Non-pigmented ciliary epithelial cell (primary cell): ENCODE data around the gene LMF1.

Experiments
- DNase-seq: peaks from one replicate; pipeline ENCODE4 v3.0.0-alpha.2; 2010; ENCODE audit warnings: low read depth

Gene LMF1

DNA sequence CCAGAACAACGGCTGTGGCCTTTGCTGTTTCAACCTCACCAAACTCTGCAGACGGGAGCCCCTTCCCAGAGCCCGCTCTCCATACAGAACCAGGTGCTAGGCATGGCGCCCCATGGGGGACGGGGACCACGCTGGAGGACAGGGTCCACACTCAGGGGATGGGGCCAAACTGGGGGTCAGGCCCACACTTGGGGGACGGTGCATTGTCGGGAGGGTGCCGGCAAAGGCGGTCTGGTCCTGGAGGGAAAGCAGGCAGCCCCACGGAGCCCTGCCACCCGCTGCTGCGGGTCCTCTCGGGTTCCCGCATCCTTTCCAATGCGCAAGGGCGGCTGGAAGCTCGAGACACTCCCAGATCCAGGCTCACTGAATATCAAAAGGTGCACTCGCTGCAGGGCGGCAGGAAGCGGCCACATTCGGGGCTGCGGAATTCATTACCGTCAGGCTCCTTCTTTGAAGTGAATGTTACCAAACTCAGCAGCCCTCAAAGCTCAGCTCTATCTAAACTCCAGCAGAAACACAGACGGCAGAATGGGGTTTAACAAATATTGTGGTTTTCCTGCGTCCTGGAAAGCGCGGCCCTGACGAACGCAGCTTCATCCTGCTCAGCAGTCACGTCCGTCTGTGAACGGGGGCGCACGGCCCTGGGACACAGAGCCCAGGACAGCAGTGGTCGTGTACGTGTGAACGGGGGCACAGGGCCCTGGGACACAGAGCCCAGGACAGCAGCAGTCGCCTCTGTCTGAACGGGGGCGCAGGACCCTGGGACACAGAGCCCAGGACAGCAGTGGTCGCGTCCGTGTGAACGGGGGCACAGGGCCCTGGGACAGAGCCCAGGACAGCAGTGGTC, 41.3 kb downstream of the LMF1 start:
- DNase-seq, result no peak

DNA sequence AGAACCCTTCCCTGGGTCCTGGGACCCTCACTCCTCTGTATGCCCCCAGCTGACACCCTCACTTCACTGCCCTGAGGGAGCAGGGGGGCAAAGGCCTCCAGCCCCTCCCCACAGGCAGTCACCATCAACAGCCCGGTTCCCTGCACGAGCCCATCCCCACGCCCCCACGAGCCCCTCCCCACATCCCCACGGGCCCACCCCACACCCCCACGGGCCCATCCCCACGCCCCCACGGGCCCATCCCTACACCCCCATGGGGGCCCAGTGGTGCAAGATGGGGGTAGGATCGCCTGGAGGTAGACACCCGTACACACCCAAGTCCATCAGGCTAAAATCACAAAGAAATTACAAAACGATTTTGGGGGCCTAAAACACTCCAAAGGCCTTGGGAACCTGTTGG, 42.3 kb downstream of the LMF1 start:
- no peak for DNase-seq

DNA sequence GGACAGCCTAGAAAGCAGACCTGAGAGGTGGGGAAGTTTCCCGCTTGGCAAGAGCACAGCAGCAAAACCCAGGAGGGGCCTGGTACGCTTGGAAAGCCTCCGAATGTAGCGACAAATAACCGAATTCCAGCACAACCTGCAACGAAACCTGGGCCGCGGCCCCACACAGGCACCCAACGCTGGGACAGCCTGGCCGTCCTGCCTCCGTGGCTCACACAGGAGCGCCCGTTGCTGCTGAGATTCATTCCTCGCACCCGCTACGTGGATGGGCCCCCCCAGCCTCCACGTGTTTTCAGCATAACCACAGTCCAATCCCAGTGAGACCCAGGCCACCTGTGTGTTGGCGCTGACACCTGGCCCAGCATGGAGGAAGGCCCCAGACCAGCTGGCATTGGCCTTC, 42.9 kb downstream of the LMF1 start:
- DNase-seq, result no peak

DNA sequence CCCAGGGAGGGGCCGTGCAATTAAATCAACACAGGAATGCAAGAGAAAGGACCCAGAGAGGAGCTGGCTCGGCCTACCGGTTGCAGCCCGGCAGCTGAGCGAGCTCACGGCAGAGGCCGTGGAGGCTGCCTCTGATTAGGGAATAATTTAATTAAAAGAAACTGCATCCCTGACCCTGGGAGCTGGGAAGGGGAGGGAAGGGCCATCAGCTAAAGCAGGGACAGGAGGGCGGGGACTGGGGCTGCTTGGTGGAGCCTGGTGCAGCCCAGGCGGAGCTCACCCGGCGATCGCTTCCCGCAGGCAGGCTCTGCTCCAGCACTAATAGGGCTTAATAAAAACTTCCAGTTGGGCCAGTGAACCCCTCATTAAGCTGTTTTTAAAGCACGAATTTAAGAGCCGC, 43.4 kb downstream of the LMF1 start:
- no peak for DNase-seq

DNA sequence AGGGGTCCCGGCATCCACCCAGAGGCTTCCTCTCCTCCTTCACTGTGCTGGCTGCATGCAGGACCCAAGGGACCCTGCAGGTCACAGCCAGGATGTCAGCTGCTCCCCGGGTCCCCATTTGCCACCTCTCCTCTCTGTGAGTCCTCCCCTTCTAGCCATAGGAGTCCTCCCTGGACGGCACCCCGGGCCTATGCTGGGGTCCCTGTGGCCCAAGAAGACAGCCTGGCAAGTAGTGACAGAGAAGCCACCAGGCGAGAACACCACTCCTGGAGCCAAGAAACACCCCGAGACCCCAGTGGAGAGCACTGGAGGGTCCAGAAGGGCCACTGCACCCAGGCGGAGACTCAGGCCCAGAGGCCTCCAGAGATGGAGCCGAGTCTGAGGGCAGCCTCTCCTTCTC, 44.1 kb downstream of the LMF1 start:
- DNase-seq, result no peak

DNA sequence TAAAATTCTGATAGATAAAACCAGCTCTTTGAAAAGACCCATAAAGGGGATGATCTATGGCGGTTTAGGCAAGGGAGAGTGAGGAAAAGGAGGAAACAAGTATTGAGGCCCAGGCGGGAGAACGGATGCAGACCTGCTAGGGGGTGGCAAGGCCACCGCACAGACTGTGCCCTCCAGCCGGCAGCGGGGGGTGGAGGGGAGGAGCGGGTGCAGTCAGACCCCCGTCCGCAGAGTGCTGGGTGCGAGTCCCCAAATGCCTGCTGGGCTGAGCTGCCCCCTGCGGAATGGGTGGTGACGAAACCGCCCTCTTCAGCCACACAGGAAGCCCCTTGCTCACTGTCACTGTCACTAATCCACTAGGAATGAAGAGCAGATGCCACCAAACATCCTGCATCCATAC, 46.0 kb downstream of the LMF1 start:
- no peak for DNase-seq

DNA sequence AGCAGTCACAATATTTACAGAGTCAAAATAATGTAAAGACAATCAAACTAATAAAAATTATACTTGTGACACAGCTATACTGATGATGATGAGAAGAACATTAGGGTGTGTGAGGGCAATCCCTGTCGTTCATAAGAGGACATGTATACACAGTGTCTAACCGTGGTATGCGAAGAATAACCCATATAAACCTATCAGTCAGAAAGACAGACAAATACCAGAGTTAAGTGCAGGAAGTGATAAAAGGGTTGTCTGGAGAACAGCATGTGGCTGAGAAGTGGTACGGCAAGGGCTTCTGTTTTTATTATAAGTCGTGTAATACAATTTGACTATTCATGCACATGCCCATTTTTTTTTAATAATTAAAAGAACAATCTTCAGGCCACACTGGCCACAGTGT, 46.7 kb downstream of the LMF1 start:
- no peak for DNase-seq

DNA sequence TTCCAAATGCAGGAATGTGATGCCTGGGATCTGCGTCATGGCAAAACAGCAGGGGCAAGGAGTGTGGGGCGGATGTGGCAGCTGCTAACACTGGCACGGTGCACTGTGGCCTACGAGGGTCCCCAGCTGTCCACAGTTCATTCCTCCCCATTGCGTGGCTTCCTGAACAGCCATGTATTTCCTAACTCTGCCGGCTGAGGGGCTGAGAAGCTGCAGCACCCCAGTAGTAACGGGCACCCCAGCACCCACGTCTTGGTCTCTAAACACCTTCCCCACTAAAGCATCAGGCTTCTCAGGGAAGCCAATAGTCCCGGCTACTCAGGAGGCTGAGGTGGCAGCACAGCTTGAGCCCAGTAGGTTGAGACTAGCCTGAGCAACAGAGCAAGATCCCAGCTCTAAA, 47.6 kb downstream of the LMF1 start:
- no peak for DNase-seq

DNA sequence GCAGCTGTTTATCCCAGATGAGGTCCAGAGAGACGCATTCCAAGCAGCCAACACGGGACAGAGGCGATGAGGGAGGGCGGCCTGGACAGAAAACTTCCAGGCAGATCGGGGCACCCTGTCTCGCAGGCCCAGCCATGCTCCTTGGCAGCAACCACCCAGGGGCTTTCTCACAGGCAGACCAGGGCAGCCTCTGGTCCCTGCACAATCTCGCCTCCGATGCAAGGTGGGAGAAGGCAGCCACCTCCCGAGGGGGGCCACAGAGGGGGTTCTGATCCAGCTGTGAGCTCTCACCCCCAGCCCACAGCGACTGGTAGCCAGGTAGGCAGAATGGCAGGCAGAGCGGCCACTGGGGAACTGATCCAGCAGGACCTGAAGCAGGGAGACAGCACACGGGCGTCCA, 48.7 kb downstream of the LMF1 start:
- no peak for DNase-seq

DNA sequence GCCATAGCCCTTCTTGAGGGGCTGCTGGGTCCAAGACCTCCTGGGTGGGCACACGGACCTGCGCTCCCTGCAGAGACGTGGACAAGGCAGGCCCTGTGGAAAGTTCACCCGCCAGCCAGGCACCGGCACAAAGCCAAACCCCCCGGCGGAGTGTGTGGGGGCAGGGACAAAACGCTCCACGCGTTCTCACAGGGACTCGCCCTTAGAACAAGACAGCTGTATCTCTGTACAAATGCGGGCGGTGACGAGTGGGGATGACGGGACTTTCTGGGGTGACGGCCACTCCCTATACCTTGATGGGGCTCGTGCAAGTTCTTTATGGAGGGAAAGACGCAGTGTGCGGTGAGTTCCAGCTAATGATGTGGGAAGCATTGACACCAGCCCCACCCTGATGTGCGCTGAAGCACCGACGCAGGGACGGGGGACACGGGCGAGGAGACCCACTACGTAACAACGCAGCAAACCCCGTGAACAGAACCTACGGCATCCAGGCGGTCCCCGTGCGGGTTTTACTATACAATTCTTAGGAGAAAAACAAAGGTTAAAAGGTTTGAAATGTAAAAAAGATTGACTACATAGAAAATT, 49.4 kb downstream of the LMF1 start:
- no peak for DNase-seq

DNA sequence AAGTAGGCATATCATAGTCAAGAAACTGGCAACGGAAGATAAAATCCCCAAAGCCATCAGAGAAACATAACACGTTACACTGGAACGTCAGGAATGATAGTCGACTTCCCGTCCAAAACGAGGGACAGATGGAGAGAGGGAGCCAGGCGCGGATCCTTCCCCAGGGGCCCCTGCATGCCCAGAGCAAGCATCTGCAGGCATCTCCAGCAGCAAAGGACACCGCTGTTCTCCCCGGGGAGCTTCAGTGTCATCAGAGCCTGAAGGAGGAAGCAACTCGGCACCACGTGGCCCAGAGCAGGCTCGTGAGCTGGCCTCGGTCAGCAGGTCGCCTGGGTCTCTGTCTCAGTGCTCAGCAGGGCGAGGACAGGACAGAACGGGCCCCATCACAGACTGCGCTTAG, 50.1 kb downstream of the LMF1 start:
- no peak for DNase-seq

DNA sequence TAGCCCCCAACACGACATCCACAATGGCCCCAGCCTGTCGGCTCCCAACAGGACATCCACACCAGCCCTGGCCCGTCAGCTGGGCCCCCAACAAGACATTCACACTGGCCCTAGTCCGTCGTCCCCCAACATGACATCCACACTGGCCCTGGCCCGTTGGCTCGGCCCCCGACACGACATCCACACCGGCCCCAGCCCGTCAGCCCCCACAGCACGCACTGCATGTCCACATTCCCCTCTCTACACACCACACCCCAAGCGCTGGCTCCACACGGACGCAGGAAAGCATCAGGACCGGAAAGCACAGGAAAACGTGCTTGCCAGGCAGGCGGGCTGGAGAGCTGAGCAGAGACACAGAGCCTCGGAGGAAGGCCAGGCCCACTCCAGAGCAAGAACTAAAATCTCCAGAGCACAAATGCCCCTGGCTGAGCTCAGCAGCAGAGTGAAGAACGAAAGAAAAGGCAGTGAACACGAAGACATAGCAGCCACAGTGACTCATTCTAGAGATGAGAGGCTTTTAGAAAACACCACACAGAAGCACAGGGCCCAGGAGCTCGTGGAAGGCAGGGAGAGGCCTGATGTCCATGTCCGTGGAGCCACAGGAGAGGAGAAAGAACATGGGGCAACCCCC, 50.6 kb downstream of the LMF1 start:
- no peak for DNase-seq

DNA sequence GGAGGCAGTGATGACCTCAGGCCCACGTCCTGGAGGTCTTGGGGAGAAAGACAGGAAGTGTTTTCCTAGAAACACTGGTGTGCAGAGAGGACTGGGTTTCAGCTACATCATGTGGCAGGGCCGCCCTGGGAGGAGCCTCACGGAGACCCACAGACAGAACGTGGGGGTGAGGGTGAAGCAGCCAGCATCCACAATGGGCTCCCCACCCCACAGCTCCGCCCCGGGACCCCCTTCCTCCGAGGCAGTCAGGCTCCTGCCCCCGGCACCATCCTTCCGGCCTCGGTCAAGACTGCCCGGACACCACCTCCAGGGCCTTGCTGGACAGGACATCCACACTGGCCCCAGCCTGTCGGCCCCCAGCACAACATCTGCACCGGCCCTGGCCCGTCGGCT, 51.1 kb downstream of the LMF1 start:
- no peak for DNase-seq

DNA sequence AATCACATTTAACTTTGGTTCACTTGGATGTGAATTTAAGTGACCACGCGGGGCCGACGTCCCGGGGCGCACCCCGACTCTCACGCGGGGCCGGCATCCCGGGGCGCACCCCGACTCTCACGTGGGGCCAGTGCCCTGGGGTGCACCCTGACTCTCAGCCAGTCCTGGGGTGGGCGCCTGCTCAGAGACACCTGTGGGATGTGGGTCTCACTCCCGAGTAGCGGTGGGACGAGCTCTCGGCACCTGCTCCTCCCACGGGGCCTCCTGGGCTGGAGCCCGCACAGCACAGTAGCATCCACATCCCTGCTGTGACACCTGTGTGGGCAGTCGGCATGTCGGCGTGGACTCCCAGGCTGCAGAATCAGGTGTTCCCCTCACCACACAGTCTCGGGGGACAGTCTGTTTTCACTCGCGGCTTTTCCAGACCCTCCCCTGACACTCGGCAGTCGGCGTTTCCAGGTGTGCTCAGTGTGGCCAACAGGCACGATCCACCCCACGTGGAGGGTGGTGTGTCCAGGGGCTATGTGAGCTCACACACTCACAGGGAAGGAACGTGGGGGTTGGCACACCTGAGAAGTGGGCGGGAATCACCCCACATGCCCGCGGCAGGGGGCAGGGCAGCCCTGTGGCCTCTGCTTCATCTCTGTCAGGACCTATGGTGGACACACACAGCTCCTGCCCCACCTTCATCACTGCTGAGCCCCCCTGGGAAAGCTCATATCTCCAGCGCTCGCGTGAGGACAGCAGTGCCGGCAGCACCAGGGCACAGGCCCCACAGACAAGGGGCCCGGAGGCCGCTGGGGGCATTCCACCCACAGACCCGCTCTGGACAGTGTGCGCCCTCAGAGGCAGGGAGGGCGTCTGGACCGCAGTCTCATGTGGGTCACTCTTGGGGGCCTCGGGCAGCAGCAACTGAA, 51.8 kb downstream of the LMF1 start:
- DNase-seq, result no peak

DNA sequence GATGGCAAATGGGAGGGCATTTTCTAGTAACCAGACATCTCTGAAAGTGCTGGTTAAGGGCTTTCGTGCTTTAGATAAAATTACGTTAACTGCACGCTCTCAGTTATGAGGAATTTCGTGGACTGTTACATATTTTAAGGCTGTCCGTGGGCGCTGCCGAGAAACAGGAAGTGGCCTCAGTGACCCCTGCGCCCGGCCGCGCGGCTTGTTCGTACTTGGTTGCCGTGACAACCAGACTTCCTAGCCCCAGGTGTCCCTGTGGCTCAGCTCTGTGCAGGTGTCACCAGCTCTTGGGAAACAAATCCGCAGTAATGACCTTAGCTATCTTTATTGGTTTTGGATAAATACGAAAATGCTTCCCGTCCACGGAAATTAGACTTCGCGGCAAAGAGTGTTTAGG, 52.7 kb downstream of the LMF1 start:
- no peak for DNase-seq

DNA sequence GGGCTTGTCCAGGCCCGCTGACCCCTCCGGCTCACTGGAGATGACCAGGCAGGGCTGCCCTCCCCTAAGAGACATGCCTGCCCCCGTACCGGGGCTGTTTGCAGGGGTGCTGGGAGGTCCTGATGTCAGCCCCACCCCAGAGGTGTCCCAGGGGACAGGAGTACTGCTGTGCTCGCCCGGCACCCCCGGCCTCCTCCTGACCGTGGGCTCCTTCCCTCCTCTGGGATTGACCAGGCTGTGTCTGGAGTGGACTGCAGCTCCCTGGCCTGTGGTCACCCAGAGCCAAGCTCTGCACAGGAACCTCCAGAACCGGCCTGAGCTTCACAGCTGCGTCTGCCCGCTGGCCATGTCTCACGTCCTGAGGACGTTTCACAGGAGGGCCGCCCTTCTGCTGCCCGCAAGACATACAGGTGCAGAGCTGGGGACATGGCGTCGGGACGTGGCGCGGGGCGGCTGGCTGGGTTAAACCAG, 53.2 kb downstream of the LMF1 start:
- no peak for DNase-seq

DNA sequence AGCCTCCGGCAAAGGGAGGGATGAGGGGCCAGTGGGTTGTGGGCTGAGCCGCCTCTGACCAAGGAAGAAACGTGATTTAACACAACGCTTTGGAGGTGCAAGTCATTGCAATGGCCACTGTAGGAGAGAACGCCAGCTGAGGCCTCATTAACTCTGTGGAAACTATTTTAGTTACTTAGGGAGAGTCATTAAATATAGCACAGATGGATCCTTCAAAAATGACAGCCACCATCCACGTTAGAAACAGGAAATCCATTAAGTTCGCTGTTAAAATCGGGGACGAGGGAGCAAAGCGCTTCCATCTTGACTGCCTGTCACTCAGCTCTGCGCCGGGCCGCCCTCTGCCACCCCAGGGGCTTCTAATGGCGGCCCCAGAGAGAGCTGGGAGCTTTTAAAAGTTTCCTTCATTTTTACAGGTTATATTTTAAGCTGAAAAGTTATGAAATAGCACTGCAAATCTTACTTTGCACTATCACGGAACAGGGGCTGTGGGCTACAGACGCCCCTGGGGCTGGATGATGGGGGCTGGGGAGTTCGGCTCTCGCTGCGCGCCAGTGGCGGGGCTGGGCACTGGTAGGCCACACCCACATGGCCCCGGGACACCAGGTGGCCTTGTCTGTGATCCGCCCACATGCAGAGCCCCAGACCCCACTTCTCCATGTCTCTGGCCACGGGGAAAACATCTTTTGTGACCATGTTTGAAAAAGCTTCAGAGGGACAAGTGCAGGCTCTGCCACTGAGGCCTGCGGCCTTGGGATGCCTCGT, 54.6 kb downstream of the LMF1 start:
- no peak for DNase-seq

DNA sequence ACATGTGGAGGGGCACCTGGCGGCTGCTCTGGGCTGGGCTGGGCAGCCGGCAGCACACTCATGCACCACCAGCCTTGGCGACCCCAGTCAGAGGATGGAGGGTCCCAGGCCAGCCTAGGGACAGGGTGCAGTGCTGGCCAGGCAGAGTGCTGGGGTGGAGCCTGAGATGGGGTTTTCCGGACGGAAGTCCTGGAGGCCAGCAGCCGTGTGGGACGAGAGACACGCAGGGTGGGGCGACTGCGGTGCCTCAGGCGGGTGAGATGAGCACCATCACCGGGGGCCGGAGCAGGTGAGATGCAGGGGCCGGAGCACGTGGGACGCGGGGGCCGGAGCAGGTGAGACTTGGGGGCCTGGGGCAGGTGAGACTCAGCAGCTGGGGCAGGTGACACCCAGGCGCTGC, 55.2 kb downstream of the LMF1 start:
- DNase-seq, result no peak

DNA sequence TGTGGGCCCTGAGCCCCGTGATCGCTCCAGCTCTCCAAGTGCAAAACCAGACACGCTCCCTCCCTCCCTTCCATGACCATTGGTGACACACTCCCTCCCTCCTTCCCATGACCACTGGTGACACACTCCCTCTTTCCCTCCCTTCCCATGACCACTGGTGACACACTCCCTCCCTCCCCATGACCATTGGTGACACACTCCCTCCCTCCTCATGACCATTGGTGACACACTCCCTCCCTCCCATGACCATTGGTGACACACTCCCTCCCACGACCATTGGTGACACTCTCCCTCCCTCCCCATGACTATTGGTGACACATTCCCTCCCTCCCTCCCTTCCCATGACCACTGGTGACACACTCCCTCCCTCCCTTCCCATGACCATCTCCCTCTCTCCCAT, 56.3 kb downstream of the LMF1 start:
- no peak for DNase-seq

DNA sequence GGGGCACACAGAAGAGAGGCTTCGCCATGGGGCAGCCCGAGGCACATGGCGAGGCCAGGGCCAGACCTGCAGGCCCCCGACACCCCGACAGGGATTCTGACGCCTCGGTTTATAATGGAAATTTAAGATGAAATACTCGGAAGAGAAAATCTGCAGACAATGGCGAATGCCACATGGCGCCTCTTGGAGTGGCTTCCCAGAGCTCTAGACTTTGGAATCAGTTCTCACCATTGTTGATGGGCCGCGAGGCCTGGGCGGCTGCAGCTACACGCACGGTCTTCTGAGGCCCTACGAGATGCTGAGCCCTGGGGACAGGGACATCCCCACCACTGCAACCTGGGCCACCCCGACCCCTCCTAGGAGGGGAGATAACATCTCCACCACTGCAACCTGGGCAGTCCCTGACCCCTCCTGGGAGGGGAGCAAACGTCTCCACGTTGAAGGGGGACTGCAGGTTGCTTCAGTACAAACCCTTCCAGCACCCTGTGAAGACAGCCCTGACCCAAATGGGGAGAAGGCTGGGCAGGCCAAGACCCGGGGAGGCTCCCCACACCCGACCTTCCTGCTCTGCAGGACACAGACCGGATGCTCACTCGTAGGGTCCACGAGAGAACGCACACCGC, 56.9 kb downstream of the LMF1 start:
- DNase-seq, result no peak
